Embryonic facial prominence (tissue), 1 donor: ENCODE results near the gene NEAT1.

ENCODE experiments used
- DNase-seq: peaks from one replicate; pipeline ENCODE4 v3.0.0-alpha.2; 2016; ENCODE audit errors: extremely low spot score

The NEAT1 gene

DNA sequence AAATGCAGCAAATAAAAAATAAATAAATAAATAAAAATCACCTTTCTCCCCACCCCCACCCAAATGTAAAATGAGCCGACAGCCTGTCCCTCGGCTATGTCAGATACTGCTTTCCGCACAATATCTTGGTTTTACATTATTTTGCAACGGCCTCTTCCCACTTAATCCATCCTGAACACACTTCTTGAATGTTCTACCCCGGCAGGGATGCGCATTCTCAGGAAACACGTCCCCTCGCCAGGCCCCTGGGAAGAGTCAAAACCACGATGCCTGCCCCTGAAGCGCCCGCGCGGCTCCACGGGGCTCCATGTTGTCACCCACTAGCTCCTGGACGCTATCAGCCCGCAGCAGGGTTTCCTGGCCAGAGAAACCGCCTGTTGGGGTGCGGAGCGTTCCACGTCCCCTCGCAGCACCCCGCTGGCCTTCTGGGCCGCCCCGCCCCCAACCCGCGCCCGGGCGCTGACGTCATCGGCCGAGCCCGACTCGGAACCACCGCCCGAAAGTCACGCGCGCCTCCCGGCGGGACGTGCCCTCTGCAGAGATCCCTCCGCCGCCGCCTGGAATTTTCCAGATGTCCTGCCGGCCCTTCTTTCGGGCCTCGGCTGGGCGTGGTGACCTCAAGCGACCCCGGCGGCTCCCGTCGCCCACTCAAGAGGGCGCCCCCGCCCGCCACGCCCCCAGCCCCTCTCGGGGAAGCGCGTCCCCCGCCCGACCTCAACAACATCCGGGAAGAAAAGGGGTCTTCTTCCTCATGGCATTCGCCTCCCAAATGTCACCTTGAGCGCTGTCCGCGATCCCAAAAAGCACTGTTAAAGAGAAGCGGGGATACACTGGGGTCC, 585 bp upstream of the NEAT1 start:
- peak; percentile 88 for DNase-seq

DNA sequence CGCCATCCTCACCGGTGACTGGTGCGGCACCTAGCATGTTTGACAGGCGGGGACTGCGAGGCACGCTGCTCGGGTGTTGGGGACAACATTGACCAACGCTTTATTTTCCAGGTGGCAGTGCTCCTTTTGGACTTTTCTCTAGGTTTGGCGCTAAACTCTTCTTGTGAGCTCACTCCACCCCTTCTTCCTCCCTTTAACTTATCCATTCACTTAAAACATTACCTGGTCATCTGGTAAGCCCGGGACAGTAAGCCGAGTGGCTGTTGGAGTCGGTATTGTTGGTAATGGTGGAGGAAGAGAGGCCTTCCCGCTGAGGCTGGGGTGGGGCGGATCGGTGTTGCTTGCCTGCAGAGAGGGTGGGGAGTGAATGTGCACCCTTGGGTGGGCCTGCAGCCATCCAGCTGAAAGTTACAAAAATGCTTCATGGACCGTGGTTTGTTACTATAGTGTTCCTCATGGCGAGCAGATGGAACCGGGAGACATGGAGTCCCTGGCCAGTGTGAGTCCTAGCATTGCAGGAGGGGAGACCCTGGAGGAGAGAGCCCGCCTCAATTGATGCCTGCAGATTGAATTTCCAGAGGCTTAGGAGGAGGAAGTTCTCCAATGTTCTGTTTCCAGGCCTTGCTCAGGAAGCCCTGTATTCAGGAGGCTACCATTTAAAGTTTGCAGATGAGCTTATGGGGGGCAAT, 1.1 kb downstream of the NEAT1 start:
- DNase-seq: no peak

DNA sequence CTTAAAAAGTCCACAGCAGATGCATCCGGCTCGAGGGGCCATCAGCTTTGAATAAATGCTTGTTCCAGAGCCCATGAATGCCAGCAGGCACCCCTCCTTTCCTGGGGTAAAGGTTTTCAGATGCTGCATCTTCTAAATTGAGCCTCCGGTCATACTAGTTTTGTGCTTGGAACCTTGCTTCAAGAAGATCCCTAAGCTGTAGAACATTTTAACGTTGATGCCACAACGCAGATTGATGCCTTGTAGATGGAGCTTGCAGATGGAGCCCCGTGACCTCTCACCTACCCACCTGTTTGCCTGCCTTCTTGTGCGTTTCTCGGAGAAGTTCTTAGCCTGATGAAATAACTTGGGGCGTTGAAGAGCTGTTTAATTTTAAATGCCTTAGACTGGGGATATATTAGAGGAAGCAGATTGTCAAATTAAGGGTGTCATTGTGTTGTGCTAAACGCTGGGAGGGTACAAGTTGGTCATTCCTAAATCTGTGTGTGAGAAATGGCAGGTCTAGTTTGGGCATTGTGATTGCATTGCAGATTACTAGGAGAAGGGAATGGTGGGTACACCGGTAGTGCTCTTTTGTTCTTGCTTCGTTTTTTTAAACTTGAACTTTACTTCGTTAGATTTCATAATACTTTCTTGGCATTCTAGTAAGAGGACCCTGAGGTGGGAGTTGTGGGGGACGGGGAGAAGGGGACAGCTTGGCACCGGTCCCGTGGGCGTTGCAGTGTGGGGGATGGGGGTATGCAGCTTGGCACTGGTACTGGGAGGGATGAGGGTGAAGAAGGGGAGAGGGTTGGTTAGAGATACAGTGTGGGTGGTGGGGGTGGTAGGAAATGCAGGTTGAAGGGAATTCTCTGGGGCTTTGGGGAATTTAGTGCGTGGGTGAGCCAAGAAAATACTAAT, 1.9 kb downstream of the NEAT1 start:
- DNase-seq: no peak

DNA sequence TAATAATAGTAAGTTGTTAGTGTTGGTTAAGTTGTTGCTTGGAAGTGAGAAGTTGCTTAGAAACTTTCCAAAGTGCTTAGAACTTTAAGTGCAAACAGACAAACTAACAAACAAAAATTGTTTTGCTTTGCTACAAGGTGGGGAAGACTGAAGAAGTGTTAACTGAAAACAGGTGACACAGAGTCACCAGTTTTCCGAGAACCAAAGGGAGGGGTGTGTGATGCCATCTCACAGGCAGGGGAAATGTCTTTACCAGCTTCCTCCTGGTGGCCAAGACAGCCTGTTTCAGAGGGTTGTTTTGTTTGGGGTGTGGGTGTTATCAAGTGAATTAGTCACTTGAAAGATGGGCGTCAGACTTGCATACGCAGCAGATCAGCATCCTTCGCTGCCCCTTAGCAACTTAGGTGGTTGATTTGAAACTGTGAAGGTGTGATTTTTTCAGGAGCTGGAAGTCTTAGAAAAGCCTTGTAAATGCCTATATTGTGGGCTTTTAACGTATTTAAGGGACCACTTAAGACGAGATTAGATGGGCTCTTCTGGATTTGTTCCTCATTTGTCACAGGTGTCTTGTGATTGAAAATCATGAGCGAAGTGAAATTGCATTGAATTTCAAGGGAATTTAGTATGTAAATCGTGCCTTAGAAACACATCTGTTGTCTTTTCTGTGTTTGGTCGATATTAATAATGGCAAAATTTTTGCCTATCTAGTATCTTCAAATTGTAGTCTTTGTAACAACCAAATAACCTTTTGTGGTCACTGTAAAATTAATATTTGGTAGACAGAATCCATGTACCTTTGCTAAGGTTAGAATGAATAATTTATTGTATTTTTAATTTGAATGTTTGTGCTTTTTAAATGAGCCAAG, 2.7 kb downstream of the NEAT1 start:
- DNase-seq: no peak

DNA sequence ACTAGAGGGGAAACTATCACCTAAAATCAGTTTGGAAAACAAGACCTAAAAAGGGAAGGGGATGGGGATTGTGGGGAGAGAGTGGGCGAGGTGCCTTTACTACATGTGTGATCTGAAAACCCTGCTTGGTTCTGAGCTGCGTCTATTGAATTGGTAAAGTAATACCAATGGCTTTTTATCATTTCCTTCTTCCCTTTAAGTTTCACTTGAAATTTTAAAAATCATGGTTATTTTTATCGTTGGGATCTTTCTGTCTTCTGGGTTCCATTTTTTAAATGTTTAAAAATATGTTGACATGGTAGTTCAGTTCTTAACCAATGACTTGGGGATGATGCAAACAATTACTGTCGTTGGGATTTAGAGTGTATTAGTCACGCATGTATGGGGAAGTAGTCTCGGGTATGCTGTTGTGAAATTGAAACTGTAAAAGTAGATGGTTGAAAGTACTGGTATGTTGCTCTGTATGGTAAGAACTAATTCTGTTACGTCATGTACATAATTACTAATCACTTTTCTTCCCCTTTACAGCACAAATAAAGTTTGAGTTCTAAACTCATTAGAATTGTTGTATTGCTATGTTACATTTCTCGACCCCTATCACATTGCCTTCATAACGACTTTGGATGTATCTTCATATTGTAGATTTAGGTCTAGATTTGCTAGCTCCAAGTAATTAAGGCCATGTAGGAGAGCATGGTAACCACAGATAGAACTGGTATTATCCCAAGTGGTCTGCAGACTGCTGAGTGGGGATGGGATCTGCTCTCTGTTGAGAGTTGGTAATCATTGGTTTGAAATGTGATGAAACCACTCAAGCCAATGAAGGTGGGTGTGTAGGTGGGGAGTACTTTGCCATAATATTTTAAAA, 3.6 kb downstream of the NEAT1 start:
- DNase-seq: peak; percentile 48

DNA sequence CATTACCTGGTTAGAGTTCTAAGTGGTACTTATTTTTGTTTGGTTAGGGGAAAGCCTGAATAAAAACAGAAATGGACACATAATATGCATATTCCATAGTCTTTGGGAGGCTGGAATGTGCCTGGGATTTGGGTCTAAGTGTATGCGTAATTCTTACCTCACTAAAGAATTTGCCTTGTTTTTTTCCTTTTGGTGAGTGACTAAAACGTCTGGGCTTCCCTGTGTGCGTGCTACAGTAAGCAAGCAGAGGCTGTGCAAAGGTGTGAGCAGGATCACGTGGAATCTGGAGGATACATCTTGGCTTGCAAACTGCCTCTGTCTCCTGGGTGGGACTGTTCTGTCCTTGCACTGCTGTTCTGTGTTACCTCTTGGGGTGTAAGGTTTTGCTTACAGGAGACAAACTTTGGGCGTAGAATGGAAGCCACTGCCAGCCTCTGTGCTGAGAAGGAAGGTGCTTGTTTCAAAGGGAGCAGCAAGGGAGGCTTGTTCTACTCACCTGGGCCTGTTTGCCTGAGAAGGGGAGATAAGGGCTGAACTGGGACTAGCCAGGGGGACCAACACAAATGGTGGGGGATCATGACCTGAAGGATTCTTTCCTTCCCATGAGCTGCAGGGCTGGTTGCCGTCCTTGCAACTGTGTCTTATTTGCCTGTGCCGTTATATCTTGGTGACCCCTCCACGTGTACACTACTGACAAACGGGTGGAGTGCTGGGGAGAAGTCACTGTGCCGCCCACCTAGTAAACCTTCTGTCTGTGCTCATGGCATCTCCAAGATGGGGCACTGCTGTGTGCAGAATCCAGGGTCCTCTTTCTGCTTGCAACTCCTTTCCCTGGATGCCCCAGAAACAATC, 4.5 kb downstream of the NEAT1 start:
- DNase-seq: no peak

DNA sequence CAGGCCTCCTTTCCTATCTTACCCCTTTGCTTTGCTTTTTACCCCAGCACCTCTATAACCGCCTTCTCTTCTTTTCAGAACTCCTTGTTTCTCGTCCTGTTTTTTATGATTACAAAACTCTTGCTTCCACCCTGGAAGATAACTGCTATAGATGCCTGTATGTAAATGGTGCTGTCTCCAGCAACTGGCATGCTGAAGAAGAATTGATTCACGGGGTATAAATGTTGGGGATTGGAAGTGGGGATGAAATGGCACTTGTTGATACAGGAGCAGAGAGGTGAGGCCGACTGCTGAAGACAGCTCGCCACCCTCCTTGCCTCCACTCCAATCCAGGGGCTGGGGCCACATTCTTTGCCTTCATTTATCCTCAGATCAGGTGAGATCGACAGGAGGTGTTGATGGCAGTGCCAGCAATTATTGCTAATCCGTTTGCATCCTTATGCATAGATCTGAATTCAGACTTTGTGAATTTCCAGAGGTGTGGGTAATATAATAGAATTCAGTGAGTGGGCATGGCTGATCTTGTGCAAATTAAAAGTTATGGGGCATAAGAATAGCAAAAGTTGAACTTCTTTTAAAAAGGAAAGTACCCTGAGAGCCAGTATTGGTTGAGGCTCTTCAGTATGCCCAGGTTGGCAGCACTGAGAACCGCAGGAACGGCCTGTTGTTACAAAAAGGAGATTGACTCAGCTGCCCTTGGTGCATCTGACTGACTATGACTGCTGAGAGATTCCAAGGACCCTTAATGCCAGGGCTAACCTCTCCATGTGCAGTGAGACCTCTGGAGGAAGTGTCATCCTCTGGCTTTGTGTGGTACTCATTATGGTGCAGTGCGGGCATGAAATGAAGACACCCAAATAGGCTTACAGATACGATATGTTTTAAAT, 5.3 kb downstream of the NEAT1 start:
- DNase-seq: no peak

DNA sequence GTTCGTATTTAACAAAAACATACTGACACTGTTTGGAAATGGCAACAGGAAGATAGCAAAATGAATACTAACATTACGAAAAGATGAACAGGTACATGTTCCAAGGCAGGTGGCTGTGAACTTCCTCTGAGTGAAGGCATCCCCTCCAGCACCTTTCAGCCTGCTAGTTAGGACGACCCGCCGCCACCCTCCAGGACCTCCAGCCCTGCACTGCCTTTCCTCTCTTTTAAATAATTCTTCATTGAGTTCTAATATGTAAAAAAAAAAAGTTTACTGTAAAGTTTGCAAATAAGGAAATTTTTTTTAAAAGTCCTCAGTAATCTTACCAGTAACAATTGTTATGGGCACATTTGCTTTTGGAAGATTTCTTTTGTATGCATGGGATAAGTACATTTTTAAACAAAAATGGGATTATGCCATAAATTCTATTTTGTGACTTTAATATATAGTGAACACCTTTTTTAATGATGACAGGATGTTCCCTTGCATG, 6.0 kb downstream of the NEAT1 start:
- DNase-seq: no peak

DNA sequence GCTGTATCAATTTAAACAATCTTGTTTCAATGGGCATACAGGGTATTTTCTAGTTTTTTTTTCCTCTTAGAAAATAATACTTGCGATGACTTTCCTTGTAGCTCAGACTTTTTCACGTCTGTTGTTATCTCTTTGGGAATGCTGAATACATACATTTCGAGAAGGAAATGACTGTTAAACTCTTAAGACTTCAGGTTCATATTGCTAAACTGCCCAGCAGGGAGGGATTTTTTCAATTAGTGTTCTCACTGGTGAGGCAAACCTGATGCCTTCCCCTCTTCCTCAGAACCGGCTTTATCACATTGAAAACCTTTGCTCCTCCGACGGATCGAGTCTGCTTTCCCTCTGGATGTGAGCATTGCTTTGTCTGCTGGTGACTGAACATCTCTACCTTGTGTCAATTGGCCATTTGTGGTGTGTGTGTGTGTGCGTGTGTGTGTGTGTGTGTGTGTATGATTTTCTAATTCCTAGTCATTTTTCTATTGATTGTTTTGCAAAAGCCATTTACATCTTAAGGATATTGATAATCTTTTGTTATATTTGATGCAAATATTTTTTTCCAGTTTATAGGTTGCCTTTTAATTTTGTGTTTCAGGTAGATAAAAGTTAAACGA, 6.6 kb downstream of the NEAT1 start:
- DNase-seq: no peak

DNA sequence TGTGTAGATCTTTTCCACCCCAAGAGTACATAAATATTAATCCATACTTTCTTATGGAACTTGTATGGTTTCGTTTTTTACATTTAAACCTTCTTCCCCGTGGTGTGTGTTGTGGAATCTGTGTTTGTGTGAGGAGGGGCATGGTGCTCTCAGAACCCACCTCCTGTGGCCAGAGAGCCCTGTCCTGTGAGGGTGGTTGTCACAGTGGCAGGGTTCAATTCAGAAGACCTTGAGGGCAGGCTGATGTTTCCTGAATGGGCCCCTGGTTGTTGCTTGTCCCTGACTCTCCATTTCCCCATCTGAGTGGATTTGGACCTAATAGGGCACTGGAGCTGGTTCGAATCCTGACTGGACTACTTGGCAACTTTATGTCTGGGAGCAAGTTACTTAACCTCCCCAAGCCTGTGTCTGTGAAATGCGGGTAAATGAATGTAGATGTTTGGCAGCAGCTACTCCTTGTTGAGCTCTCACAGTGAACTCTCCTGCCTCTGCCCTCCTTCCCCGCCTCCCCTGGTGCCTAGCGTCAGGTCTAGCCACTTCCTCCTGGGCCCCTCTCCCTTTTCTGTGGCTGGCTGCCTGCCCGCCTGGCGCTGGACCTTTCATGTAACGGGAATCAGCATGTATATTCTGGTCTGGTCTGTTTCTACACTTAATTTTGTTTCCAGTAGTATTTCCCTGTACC, 7.3 kb downstream of the NEAT1 start:
- no peak for DNase-seq

DNA sequence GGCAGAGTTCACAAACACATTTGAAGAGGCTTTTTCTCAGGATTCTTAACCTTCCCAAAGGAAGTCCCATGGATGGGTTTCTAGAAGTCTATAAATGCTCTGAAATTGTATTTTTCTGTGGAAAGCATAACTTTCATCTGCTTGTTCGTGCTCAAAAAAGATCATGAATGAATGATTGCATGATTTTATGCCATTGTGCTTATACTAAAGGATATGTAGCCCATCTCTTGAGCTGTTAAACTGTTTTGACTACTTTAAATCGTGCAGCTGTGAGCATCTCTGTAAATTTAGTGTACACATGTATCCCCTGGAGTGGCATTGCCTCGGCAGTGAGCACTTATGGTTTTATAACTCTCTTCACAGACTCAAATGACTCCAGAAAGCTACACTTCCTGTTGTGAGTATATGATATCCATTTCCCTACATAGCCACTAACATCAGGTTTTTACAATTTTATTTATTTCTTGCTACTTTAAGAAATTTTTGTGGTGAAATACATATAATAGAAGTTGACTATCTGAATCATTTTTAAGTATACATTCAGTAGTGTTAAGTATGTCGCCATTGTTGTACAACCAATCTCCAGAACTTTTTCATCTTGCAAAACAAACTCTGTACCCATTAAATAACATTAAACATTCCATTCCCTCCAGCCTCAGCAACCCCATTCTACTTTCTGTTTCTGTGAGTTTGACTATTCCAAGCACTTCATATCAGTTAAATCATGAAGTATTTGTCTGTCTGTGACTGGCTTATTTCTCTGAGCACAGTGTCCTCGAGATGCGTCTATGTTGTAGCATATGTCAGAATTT, 8.0 kb downstream of the NEAT1 start:
- no peak for DNase-seq

DNA sequence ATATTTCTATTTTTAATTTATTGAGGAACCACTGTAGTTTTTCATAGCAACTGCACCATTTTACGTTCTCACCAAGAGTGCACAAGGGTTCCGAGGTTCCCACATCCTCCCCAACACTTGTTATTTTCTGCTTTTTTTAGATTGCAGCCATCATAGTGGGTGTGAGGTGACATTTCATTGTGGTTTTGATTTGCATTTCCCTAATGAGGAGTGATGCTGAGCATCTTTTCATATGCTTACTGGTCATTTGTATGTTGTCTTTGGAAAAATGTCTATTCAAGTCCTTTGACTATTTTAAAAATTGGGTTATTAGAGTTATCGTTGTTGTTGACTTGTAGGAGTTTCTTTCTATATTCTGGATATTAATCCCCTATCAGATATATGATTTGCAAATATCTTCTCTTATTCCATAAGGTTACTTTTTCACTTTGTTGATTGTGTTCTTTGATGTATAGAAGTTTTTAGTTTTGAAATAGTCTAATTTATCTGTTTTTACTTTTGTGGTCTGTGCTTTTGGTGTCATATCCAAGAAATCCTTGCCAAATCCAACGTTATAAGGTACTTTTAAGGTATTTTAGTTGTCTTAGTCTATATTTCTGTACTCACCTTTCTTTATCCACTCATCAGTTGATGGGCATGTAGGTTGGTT, 9.0 kb downstream of the NEAT1 start:
- DNase-seq: no peak

DNA sequence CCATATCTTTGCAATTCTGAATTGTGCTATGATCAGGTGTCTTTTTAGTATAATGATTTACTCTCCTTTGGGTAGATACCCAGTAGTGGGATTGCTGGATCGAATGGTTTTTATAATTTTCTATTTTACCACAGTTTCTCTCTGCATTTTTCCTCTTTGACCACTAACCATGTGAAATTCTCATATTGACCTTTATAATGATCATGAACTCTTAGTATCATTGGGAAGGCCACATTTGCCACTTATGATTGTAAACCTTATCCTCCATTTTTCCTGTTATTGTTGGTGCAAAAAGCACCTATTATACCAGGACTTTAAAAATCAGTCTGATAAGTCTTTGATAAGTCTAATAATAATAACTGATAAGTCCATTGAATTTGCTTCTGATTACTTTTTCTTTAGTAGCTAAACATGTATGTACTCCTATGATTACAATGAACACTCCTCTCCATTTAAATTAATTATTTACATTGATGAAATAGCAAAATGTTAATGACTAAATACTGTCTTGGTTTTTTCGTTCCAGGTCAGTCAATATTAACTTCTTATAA, 9.6 kb downstream of the NEAT1 start:
- DNase-seq: no peak

DNA sequence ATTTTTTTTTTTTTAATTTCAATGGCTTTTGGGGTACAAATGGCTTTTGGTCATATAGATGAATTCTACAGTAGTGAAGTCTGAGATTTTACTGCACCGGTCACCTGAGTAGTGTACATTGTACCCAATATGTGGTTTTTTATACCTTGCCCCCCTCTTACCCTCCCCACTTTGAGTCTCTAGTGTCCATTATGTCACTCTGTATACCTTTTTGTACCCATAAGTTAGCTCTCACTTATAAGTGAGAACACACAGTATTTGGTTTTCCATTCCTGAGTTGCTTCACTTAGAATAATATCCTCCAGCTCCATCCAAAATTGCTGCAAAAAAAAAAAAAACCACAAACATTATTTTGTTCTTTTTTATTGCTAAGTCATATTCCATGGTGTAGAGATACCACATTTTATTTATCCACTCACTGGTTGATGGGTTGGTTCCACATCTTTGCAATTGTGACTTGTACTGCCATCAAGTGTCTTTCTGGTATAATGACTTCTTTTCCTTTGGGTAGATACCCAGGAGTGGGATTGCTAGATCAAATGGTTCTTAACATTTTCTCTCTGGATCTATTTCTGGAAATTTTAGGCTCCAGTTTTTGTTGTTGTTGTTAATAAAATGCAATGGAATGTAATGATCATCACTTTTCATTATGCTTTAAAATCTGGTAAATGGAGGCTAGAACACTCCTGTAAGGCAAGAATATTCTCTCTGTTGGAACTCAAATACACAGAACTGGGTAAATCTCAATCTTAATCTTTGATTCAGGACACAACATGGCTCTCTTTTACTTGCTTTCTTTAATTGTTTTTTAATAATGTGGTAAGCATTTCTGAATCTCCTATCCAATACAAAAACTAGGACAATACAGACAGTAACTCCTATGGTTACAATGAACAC, 10.3 kb downstream of the NEAT1 start:
- no peak for DNase-seq
